ENCODE data around the gene ARGLU1. TPM values are rescaled to one million over a fixed set of nuclear protein-coding genes. Genes with fewer than 3 reads are reported as not detected.
A peak's percentile ranks its signal among the peaks of the same experiment; 100 is the strongest.

The ARGLU1 gene
- polyA plus RNA-seq, 1 donor (not counting 4 experiments of a cell fraction or from before 2014, with no cell fraction given) = 96.8 TPM

DNA sequence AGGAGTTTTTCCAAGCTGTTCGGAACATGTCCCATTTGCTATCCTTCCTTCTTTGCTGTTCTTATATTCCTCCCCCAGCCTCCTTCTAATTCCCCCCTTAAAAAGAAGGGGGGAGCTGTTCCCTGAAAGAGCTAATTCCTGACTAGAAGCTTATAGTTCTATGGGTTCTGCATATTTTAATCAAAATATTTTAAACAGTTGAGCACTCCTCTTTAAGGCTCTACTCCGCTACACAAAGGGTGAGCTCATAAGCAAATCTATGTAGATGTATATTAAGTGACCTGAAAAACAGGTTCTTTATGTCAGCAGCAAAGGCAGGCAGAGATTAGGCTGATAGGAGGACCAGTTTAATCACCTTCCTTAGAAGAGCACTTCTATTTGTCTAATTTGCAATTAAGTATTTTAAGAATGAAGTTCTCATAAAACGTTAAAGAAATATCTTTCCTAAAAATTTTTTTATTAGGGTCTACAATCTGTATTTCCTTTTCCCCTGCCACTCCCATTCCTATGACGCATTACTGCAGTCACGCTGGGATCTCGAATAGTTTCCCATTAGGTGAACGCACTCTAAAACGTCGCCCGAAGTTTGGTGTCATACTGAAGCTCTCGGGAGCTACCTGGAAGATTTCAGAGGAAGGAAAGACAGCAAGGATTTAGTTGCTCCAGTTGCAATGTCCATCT lies 37.6 kb downstream of the ARGLU1 start:
- Histone ChIP-seq H3K4me1 (ENCODE audit: control insufficient read depth, extremely low read depth, insufficient read depth, low read length) (peaks cover 46% of the 10 kb centered on the region), H3K9ac (ENCODE audit: control insufficient read depth, extremely low read depth, insufficient read depth, low read length) (no peak overlapping the region), H3K4me2 (ENCODE audit: control insufficient read depth, extremely low read depth, insufficient read depth, low read depth, low read length) (peak overlapping the region; percentile 86), H2AFZ (ENCODE audit: control insufficient read depth, low read length) (no peak overlapping the region), H3K9me1 (ENCODE audit: control insufficient read depth, extremely low read depth, insufficient read depth, low read length) (no peaks in the 10 kb centered on the region), H3K36me3 (ENCODE audit: control insufficient read depth in 2 of 2, extremely low read depth in 1 of 2, insufficient read depth in 2 of 2, low read length in 2 of 2) (peaks cover 0 to 15% of the 10 kb centered on the region in 2 experiments), H3K27ac (ENCODE audit: control insufficient read depth, insufficient read depth, low read length) (peak overlapping the region; percentile 37), H3K9me3 (ENCODE audit: control insufficient read depth, low read depth, low read length) (no peaks in the 10 kb centered on the region), H3K27me3 (ENCODE audit: control insufficient read depth, extremely low read depth, insufficient read depth, low read length) (no peaks in the 10 kb centered on the region), H3K4me3 (ENCODE audit: control insufficient read depth in 2 of 3, extremely low read depth in 1 of 3, insufficient read depth in 2 of 3, low read depth in 1 of 3, low read length in 3 of 3) (peak overlapping the region in 2 of 3 experiments; percentile 9 to 95), H3K79me2 (ENCODE audit: control insufficient read depth, insufficient read depth, low read length) (peaks cover 97% of the 10 kb centered on the region), H4K20me1 (ENCODE audit: control insufficient read depth, extremely low read depth, insufficient read depth, low read length) (peaks cover 12% of the 10 kb centered on the region)
- no peak for TF ChIP-seq EZH2 (IDR thresholded peaks at IDR 0.05; ENCODE audit: low read length)
- TF ChIP-seq, protein P1, sequence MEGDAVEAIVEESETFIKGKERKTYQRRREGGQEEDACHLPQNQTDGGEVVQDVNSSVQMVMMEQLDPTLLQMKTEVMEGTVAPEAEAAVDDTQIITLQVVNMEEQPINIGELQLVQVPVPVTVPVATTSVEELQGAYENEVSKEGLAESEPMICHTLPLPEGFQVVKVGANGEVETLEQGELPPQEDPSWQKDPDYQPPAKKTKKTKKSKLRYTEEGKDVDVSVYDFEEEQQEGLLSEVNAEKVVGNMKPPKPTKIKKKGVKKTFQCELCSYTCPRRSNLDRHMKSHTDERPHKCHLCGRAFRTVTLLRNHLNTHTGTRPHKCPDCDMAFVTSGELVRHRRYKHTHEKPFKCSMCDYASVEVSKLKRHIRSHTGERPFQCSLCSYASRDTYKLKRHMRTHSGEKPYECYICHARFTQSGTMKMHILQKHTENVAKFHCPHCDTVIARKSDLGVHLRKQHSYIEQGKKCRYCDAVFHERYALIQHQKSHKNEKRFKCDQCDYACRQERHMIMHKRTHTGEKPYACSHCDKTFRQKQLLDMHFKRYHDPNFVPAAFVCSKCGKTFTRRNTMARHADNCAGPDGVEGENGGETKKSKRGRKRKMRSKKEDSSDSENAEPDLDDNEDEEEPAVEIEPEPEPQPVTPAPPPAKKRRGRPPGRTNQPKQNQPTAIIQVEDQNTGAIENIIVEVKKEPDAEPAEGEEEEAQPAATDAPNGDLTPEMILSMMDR (optimal IDR thresholded peaks at IDR 0.05 in 1 of 3, IDR thresholded peaks at IDR 0.05 in 1 of 3, conservative IDR thresholded peaks at IDR 0.05 in 1 of 3; ENCODE audit: extremely low read depth in 1 of 3, insufficient read depth in 2 of 3, low read length in 3 of 3) = no peak
- dilution Hi-C loops (cut with MboI; ENCODE audit: extremely low pct_ligation_motif_present, low sequenced_read_pairs) = no loop called here
- FAIRE-seq = no peak
- no peak for DNase-seq (ENCODE audit: low read depth, low spot score)

DNA sequence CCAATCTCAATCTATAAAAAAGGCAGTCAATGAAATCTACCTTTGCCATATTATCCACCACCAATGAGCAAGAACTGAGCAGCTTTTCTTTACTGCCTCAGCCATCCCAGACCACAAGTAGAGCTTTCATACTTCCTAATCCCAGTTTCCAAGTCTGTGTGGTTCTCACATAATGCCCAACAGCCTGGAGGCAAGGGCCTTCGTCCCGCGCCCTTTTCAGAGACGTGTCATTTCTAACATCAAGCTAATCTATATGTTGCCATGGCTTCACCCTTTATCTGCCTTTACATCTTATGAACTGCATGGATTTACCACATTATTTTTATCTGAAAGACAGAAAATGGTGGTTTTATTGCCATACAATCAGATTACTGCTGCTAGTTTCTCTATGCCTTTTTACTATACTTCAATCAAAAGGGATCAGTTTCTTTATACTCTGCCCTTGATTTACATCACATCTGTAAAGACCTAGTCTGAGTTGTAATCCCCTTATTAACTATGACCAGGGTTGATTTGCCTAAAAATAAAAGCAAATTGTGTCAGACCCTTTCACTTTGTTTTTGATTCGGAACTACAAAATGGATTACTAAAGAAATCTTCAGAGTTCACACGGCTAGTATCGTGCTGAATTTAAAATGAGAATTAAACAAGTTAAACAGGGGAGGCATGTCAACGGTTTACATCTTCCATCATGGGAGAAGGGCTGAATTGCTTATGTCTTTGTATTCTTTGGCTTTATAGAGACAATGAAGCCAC lies 38.3 kb downstream of the ARGLU1 start:
- Histone ChIP-seq H2AFZ (ENCODE audit: control insufficient read depth, low read length) (no peak overlapping the region), H3K79me2 (ENCODE audit: control insufficient read depth, insufficient read depth, low read length) (peaks cover 98% of the 10 kb centered on the region), H3K27ac (ENCODE audit: control insufficient read depth, insufficient read depth, low read length) (peak overlapping the region; percentile 13), H3K4me1 (ENCODE audit: control insufficient read depth, extremely low read depth, insufficient read depth, low read length) (peaks cover 52% of the 10 kb centered on the region), H3K4me2 (ENCODE audit: control insufficient read depth, extremely low read depth, insufficient read depth, low read depth, low read length) (peak overlapping the region; percentile 86), H3K4me3 (ENCODE audit: control insufficient read depth in 2 of 3, extremely low read depth in 1 of 3, insufficient read depth in 2 of 3, low read depth in 1 of 3, low read length in 3 of 3) (peak overlapping the region in 2 of 3 experiments; percentile 15 to 21), H3K9ac (ENCODE audit: control insufficient read depth, extremely low read depth, insufficient read depth, low read length) (peak overlapping the region; percentile 19), H4K20me1 (ENCODE audit: control insufficient read depth, extremely low read depth, insufficient read depth, low read length) (peaks cover 12% of the 10 kb centered on the region), H3K36me3 (ENCODE audit: control insufficient read depth in 2 of 2, extremely low read depth in 1 of 2, insufficient read depth in 2 of 2, low read length in 2 of 2) (peaks cover 0 to 15% of the 10 kb centered on the region in 2 experiments), H3K27me3 (ENCODE audit: control insufficient read depth, extremely low read depth, insufficient read depth, low read length) (no peaks in the 10 kb centered on the region), H3K9me1 (ENCODE audit: control insufficient read depth, extremely low read depth, insufficient read depth, low read length) (no peaks in the 10 kb centered on the region), H3K9me3 (ENCODE audit: control insufficient read depth, low read depth, low read length) (no peaks in the 10 kb centered on the region)
- FAIRE-seq (peak; percentile 59), DNase-seq (ENCODE audit: low read depth, low spot score) (no peak)
- dilution Hi-C loops (cut with MboI; ENCODE audit: extremely low pct_ligation_motif_present, low sequenced_read_pairs) = no loop called here
- TF ChIP-seq, protein P1 (optimal IDR thresholded peaks at IDR 0.05 in 1 of 3, IDR thresholded peaks at IDR 0.05 in 1 of 3, conservative IDR thresholded peaks at IDR 0.05 in 1 of 3; ENCODE audit: extremely low read depth in 1 of 3, insufficient read depth in 2 of 3, low read length in 3 of 3) = no peak
- no peak for TF ChIP-seq EZH2 (IDR thresholded peaks at IDR 0.05; ENCODE audit: low read length)
